HG03378 (cell line): ENCODE results near the gene ACKR3.

ENCODE experiments used
- ATAC-seq: cut with Tn5 transposase; IDR thresholded peaks from one replicate; pipeline ENCODE4 v1.9.1; 2021; ENCODE audit warnings: mild to moderate bottlenecking, moderate library complexity; ENCODE audit not compliant: unreplicated experiment

Gene ACKR3

DNA sequence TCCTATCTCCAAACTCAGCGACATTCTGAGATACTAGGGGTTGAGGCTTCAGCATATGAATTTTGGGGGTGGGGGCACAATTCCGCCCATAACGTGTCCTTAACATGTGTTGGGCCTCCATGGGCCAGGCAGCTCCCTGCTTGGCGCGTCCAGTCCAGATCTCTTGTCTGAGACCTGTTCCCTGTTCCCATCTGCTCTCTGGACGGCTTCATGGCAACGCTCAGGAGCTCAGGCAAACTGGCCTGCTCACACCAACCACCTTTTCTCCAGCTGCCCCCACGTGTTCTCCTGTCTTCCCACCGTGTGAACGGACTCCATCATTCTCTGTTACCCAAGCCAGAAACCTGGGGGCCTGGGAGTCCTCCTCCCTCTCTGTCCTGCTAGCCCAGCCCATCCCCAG lies 36.4 kb downstream of the ACKR3 start:
- no peak for ATAC-seq

DNA sequence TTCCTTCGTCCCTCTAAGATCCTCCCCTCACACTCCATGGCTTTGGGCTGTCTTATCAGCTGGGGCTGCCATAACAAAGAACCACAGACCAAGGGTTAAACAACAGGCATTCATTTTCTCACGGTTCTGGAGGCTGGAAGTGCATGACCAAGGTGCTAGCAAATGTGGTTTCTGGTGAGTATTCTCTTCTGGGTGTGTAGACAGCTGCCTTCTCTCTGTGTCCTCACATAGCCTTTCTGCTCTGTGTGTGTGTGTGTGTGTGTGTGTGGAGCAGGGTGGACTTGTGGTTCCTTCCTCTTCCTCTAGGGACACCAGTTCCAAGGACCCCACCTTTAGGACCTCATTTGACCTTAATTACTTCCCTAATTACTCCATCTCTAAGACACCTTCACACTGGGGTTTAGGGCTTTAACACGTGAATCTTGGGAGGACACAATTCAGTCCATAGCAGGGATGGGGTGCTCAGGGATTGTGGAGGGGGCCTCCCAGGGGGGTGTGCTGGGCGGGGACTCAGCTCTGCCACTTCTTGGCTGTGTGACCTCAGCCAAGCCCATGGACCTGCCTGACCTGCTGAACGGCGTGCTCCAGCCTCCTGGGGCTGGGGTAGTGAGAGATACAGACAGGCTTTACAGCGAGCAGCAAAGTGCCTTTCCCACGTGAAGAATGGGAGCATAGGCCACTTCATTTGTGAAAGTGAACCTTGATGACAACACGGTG lies 38.0 kb downstream of the ACKR3 start:
- ATAC-seq: no peak

DNA sequence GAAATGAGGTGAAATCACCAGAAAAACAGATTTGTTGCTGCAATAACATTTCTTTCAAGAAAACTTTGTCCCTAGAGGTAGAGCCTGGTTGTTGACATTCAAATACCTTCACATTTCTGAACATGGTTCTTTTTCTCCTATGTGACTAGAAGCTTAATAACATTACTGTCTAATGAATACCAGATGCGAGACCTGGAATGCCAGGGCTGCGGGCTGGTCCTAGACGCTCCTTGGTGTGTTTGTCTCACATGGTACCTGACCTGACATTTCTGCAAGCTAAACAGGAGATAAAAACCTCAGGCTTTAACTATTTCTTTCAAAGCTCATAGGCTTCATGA lies 38.5 kb downstream of the ACKR3 start:
- ATAC-seq: no peak

DNA sequence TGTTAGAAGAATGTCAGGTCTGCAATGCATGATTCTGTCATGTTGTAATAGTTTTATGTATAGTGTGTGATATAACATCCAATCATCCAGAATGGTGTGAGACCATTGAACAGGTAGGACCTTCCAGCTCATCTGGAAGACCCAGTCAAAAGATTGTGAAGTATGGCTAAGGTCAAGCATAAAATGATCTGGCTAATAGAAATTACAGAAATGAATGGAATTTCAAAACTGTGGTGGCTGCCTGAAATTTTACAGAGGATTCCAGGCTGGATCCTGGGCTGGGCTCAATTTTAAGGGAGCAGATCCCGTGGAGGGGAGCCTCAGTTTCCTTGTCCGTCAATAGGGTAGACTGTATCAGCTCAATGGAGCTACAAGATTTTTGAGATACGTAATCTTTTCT lies 39.1 kb downstream of the ACKR3 start:
- ATAC-seq: no peak

DNA sequence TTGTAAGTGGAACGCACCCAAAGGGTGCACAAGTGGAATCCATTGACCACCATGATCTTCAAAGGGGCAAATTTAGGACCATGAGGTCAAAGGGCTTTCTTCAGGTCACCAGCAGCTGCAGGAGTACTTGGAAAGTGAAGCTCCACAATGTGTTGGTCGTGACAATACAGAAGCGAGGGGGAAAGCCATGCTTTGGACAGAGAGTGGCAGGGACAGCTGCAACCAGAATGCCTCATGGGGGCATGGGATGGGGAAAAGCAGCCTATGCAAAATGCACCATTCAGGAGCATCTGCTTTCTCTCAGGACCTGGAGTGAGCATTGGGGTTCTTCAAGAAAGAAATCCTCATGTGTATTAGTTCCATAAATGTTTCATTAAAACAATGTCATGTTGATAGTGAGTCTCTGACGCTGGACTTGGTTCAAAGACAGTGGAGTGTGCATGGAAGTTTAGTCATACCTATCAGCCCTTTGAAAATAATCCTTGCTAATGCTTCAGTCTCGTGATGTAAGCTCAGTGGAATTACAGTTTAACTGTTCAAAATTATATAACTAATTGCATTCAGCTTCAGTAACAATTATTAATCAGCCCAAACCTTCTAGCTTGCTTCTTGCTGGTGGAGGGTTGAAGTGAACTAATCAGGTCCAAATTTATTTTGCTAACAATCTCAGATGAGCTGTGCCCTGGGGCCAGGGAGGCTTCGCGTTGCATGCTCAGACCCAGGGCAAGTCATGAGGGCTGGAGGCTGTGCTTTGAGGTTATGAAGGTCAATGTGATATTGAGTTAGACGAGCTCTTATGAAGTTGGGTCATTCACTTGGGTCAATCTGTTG lies 41.6 kb downstream of the ACKR3 start:
- no peak for ATAC-seq

DNA sequence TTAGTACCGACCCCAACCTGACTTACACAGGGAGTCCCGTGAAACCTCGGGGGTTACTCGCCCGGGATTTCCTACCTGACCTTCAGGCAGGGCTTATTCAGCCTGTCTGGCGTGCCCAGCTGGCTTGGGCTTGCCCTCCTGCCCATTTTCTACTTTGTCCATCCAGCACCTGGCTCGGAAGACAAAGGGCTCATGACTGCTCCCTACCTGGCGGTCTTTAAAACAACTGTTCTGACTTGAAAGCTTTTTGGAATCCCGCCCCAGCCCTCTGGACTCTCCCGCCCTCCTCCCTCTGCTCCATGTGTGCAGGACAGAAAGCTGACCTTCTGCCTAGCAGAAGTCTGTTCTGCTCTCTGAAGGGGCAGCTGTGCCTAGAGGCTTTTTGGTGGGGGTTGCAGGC lies 43.1 kb downstream of the ACKR3 start:
- no peak for ATAC-seq

DNA sequence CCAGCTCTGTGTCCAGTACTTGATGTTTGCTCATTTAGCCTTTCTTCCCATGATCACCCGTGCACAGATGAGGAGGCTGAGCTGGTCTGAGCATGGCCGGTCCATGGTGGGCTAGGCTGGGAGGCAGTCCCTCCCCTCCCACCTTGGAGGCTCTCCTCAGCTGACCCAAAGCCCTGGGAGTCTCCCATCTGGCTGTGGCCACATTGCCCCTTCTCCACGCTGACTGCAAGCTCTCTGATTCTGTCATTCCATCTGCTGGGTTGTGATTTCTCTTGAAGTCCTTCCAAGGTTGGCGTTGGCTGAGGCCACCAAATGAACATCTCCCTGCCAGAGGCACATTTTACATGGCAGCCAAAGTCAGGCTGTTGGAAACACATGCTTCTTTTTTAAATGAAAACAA lies 44.0 kb downstream of the ACKR3 start:
- no peak for ATAC-seq

DNA sequence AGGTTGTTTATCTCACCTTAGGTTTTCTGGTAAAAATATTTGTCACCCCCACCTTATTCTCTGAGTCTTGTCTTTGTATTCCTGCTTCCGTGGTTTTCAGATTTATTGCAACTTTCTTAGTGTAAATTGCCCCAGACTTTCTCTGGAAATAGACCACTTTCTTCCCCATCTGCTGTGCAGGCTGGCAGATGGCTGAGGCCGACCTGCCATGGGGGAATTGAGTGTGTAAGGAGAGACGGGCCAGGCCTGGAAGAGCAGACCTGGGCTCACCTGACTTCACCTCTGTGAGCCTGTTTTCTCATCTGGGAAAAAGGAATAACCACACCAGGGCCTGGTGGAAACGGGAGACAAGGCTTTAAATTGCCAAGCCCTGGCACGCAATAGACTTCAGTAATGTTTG lies 44.9 kb downstream of the ACKR3 start:
- ATAC-seq: no peak

DNA sequence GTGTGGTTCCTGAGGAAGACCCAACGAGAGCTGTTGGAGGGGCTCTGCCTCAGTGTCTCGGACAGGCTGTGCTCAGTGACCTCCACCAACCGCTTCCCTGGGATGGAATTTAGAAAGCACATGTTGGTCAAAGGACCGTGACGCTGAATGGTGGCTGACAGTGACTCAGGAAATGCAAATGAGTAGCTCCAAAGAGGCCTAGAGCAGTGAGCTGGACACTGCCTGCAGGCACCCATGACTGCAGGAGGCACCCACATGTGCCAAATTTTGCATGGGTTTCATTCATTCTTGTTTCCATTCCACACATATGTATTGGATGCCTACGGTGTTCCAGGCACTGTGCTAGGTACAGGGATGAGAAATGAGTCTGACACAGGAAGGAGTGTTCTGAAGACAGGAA lies 46.4 kb downstream of the ACKR3 start:
- no peak for ATAC-seq

DNA sequence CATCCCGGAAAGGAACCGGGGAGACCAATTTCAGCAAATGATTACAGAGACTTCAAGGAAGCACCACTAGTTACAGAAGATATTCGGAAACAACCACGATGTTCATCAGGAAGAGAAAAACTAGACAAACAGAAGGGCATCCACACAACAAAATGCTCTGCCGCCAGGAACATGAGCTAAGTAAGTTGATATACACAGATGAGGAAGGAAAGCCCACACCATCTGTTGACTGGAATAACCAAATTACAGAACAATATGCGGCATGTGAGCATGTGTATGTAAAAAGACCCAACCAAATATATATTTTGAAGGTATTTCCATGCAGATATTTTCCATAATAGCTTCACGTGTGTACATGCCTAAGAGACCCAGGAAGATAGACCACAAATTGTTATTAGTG lies 47.0 kb downstream of the ACKR3 start:
- ATAC-seq: no peak

DNA sequence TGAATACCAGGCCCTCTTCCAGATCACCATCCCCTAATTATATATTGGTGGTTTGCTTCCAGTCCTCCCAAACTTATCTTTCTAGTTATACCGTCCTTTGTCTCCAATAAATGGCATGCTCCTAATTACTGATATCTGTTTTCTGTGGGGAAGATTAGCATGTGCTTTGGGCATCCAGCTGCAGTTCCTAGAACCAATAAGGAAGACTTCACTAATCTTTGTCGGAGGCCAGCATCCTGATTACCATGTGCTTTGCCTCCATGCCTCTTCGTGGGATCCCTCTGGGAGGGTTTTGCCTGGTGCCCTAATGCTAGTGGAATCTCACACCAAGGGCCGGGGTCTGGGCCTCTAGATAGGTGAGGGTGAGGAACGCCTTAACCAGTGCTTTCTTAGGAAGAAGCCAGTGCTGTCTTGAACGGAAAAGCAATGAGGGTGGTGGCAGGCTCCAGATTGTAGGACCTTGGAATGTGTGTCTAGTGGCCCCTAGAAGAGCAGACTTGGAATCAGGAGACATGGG lies 47.7 kb downstream of the ACKR3 start:
- ATAC-seq: no peak

DNA sequence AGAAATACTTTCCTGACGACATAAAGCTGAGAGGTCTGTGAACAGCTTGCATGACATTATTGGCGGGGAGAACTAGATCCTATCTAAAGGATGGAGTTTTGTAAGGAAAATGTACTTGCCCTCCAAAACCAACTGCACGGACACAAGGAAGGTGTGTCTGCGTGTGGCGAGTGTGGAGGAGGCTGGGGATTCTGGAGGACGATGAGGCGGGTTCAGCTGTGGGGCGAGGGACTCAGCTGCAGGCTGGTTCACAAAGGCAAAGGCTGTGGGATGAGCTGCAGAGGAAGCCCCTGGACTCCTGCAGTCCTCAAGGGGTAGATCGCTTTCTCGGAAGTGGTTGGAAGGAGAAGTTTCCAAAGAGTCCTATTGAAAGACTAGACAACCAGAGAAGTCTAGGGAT lies 48.2 kb downstream of the ACKR3 start:
- no peak for ATAC-seq

DNA sequence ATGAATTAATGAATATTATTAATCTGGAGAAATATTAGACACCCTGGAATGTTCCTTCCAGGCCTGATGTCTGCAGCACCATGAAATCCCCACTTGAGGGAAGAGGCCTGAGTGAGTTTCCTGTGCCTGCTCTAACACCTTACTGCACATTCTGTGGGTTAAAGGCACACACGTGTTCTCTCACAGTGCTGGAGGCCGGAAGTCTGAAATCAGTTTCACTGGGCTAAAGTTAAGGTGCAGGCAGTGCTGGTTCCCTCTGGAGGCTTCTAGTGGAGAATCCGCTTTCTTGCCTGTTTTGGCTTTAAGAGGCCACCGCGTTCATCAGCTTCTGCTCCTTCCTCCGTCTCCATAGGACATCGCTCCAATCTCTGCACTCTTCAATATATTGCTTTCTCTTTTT lies 48.7 kb downstream of the ACKR3 start:
- no peak for ATAC-seq

DNA sequence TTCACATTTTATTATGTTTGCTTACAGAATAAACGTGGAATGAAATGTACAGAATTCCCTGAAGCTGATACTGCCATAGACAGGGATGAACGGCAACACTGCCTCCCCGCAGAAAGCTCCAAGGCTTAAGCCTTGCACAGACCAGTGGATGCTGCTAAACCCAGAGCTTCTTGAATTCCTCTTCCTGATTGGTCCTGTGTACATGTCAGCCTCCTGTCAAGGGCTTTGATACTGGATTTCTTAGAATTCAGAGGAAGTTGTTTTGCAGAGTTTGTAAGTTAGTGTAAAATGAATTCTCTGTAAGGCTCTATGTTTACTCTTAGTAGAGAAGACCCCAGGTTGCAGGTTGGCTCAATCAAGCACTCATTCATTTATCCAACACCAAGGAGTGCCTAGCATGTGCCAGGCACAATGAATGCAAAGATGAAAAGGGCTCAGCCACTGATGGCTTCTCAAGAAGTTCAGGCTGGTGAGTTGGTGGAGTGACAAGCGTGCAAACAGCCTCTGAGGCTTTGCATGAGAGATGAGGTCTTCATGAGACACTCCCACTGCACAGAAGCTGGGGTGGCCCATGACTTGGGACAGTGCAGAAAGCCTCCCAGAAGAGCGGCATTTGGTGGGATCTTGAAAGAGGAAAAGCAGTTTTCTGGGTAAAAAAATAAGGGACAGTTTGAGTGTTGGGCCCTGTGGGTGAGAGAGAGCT lies 50.4 kb downstream of the ACKR3 start:
- no peak for ATAC-seq

DNA sequence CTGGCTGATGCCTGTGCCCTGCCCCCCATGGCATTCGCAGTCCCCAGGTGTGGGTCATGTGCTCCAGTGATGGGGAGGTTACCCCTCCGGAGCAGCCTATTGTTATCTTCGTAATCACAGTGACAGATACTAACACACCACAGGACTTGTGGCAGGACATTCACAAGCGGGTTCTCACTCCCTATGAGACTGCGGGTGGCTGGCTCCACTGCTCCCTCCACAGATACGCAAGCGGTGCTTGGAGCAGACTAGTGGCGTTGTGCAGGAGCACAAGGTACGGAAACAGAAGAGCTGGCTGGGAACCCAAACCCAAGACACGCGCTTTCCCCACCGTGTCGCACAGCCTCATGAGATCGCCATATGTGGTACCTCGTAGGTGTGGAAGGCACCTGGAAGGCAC lies 52.2 kb downstream of the ACKR3 start:
- no peak for ATAC-seq

DNA sequence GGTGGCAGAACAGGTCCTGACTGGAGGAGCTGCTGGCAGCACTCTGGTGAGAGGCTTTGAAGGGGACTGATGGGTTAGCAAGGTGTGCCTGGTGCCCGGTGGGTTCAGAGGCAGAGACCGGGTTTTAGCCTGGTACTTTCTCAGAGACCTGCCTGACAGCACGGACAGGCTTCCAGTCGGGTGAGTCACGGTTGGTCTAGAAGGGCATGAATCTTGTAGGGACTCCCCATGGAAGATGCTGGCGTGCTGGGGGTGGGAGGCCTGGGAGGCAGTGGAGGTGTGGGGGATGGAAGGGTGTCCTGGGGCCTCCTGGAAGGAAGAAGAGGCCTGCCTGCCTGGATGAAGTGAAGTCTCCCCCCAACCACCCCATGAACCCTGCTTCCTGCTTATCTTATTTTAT lies 52.6 kb downstream of the ACKR3 start:
- no peak for ATAC-seq

DNA sequence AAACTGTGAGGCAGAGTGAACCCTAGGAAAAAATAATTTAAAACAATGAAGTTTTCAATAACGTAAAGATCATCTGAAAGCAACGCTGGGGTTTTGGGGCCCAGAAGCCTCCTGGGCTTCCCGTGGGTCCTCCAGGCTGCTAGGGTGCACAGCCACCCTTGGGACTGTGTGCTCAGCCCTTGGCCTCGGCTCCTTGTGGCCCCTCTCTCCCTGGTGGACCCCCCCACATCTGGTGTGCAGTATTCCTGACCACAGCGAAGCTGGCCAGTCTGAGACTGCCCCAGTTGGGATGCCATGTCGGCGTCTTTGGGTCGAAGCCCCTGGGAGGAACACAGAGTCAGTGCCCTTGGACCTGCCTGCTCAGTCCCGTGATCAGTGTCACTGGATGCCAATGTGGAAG lies 53.0 kb downstream of the ACKR3 start:
- no peak for ATAC-seq

DNA sequence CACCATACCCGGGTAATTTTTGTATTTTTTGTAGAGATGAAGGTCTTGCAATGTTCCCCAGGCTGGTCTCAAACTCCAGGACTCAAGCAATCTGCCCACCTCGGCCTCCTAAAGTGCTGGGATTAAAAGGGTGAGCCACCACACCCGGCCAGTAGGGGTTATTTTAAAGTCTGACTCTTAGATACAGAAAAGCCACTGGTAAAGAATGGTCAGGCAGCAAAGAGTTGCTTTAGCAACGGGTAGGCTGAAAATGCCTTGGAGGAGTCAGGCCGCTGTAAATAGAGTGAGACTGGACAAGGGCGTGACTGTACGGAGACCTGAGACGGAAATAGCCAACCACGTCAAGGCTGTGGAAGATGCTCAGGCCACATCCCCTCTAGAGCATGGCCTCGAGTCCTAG lies 54.2 kb downstream of the ACKR3 start:
- ATAC-seq: no peak

DNA sequence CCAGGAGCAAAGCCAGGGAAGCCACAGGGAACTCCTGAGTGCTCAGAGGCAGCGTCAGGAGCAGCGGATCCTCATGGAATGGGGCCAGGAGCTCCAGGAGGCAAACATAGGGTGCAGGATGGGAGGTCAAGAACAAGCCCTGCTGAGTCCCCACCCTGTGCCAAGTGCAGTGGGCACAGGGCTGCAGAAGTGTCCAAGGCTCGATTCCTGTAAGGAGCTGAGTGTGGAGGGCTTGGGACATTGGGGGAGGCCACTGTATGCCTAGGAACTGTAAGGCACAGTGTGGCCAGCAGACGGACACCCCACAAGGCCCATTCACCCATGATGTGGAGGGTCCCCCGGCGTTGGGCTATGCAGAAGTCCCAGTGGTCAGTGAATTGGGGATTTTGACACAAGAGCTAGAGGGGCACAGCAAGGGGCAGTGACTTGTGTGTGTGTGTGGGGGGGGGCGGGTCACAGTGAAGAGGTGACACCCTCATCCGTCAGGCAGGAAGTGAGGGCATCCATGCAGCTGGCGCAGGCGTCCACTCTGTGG lies 55.6 kb downstream of the ACKR3 start:
- no peak for ATAC-seq

DNA sequence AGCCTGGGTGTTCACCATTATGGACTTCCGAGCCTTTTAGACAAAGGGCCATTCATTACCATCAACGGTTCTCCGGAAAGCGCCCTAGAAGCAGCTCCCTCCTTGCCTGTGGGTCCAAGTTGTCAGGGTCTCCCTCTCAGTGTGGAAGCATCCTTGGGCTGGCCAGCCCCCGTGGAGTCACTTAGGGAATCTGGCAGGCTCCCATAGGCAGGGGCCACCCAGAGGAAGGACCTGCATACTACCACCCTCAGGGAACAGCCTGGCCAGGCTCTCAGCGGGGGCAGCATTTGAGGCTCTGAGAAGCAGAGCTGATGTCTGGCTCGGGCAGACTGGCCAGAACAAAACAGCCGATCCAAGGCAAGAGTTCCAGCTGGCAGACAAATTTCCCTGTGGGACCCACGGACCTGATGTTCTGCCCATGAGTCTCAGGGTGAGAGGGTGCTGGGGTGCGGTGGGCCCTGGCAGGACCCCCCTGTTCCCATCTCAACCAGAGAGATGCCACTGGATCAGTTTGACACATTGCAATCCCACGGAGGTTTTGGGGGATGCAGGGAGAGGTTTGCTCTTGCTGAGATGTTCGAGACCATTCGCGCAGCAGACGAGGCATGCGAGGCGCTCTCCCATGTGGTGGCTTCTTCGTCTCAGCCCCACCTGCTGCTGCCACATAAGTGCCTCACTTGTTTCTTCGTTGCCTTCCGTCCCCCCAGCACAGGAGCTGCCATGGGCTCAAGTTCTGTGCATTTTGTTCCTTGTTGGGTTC lies 56.9 kb downstream of the ACKR3 start:
- ATAC-seq: no peak

DNA sequence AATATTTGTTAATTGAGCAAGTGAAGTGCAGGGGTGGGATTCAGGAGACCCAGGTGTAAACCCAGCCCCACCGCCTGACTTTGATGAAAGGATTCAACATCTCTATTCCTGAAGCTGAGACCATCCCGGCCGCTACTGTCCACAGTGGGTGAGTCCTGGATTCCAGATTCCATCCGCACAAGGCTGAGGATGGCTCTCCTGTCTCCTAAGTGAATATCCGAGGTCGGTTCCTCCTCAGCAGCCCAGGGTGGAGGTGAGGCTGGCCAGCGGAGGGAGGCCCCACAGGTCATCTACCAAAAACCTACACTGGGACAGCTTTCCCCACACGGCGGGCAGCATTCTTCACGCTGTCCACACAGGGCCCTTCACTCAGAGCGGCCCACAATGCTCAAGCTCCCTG lies 57.6 kb downstream of the ACKR3 start:
- ATAC-seq: no peak
